Type B pancreatic cell (in vitro differentiated cells): ENCODE data around the gene TBRG4. TPM values are rescaled to one million over a fixed set of nuclear protein-coding genes. Genes with fewer than 3 reads are reported as not detected.

ENCODE experiments used
- DNase-seq: peaks from one replicate; pipeline ENCODE4 v3.0.0; 2021; ENCODE audit warnings: mixed read lengths; ENCODE audit not compliant: unreplicated experiment; ENCODE audit errors: extremely low spot score
- H3K27ac Mint-ChIP-seq: 2 replicates; pipeline ENCODE4 v1.8.0; 2021; ENCODE audit warnings: mild to moderate bottlenecking, mixed read lengths
- H3K27me3 Mint-ChIP-seq: 2 replicates; pipeline ENCODE4 v1.8.0; 2021; ENCODE audit warnings: mixed read lengths
- H3K36me3 Mint-ChIP-seq: 2 replicates; pipeline ENCODE4 v1.8.0; 2021; ENCODE audit warnings: mixed read lengths
- H3K4me1 Mint-ChIP-seq: one replicate; pipeline ENCODE4 v1.8.0; 2021; ENCODE audit warnings: mixed read lengths; ENCODE audit not compliant: unreplicated experiment
- H3K4me3 Mint-ChIP-seq: 2 replicates; pipeline ENCODE4 v1.8.0; 2021; ENCODE audit warnings: mild to moderate bottlenecking, mixed read lengths
- H3K9me3 Mint-ChIP-seq: 2 replicates; pipeline ENCODE4 v1.8.0; 2021; ENCODE audit warnings: mixed read lengths
- CTCF ChIP-seq: fragments of 200-600 bp; sonication (generic); conservative IDR thresholded peaks from 2 replicates; pipeline ENCODE4 v1.5.0; 2021; ENCODE audit warnings: antibody characterized with exemption, mild to moderate bottlenecking
- total RNA-seq: library from RNA; stranded (reverse); gene quantifications from 2 replicates; pipeline ENCODE4 v1.2.1, GENCODE V29; 2021; ENCODE audit warnings: low replicate concordance

TBRG4 gene
- total RNA-seq, 1 donor from 2014 or later: 88.2 TPM

GRCh38 chr7:45076946-45077345 is 34.6 kb downstream of the TBRG4 start:
- Mint-ChIP-seq H3K9me3 (no peaks in the 10 kb centered on the region), H3K27me3 (no peaks in the 10 kb centered on the region), H3K4me3 (no peak overlapping the region), H3K27ac (no peak overlapping the region), H3K4me1 (no peaks in the 10 kb centered on the region), H3K36me3 (peaks cover 8% of the 10 kb centered on the region)
- DNase-seq: no peak
- TF ChIP-seq CTCF: no peak

GRCh38 chr7:45075871-45076796 is 35.4 kb downstream of the TBRG4 start:
- H3K4me1 Mint-ChIP-seq: no peaks in the 10 kb centered on the region
- no peak for DNase-seq
- peaks cover 12% of the 10 kb centered on the region for H3K36me3 Mint-ChIP-seq
- H3K4me3 Mint-ChIP-seq: no peak overlapping the region
- TF ChIP-seq CTCF: no peak
- H3K27ac Mint-ChIP-seq: no peak overlapping the region
- H3K27me3 Mint-ChIP-seq: no peaks in the 10 kb centered on the region
- H3K9me3 Mint-ChIP-seq: no peaks in the 10 kb centered on the region

GRCh38 chr7:45075355-45075644 is 36.2 kb downstream of the TBRG4 start:
- H3K27me3 Mint-ChIP-seq: no peaks in the 10 kb centered on the region
- DNase-seq: no peak
- H3K36me3 Mint-ChIP-seq: peaks cover 12% of the 10 kb centered on the region
- H3K4me3 Mint-ChIP-seq: no peak overlapping the region
- H3K27ac Mint-ChIP-seq: no peak overlapping the region
- H3K4me1 Mint-ChIP-seq: no peaks in the 10 kb centered on the region
- TF ChIP-seq CTCF: no peak
- H3K9me3 Mint-ChIP-seq: no peaks in the 10 kb centered on the region

GRCh38 chr7:45074528-45075354 is 36.8 kb downstream of the TBRG4 start:
- Mint-ChIP-seq H3K36me3 (peaks cover 12% of the 10 kb centered on the region), H3K4me3 (no peak overlapping the region), H3K9me3 (no peaks in the 10 kb centered on the region), H3K27me3 (no peaks in the 10 kb centered on the region), H3K27ac (no peak overlapping the region), H3K4me1 (no peaks in the 10 kb centered on the region)
- no peak for DNase-seq
- TF ChIP-seq CTCF: no peak

GRCh38 chr7:45073786-45074527 is 37.5 kb downstream of the TBRG4 start:
- H3K27ac Mint-ChIP-seq: no peak overlapping the region
- no peak for DNase-seq
- no peak overlapping the region for H3K4me3 Mint-ChIP-seq
- no peaks in the 10 kb centered on the region for H3K27me3 Mint-ChIP-seq
- H3K4me1 Mint-ChIP-seq: no peaks in the 10 kb centered on the region
- H3K36me3 Mint-ChIP-seq: peaks cover 12% of the 10 kb centered on the region
- H3K9me3 Mint-ChIP-seq: no peaks in the 10 kb centered on the region
- no peak for TF ChIP-seq CTCF
